Measurements from ENCODE around the gene HDAC4. TPM values are rescaled to one million over a fixed set of nuclear protein-coding genes. Genes with fewer than 3 reads are reported as not detected.

The HDAC4 gene
- total RNA-seq, 1 donor from 2014 or later: 11.8 TPM

GRCh38 chr2:239289545-239289944, 111.3 kb downstream of the HDAC4 start:
- H3K4me2 ChIP-seq (ENCODE audit: low read length): no peak overlapping the region
- no peaks in the 10 kb centered on the region for H3K9me3 ChIP-seq (ENCODE audit: insufficient read depth, low read depth, low read length)
- no peak overlapping the region for H3K9ac ChIP-seq (ENCODE audit: low read length)
- TF ChIP-seq CTCF (IDR thresholded peaks at IDR 0.05; ENCODE audit: insufficient read depth, low read depth, low read length) (no peak), EZH2 (IDR thresholded peaks at IDR 0.05; ENCODE audit: insufficient read depth, low read length) (no peak)
- no peaks in the 10 kb centered on the region for H3K36me3 ChIP-seq (ENCODE audit: insufficient read depth, low read length)
- no peak overlapping the region for H3K27ac Mint-ChIP-seq (ENCODE audit: unreplicated experiment)
- DNase-seq (ENCODE audit: low read depth) (no peak), FAIRE-seq (no peak)
- no peak overlapping the region for H2AFZ ChIP-seq (ENCODE audit: low read depth, low read length)
- H3K9me3 Mint-ChIP-seq (ENCODE audit: unreplicated experiment): no peaks in the 10 kb centered on the region
- peaks cover 7% of the 10 kb centered on the region for H4K20me1 ChIP-seq (ENCODE audit: insufficient read depth, low read length)
- H3K36me3 Mint-ChIP-seq (ENCODE audit: low read depth, unreplicated experiment): peaks cover 2% of the 10 kb centered on the region
- H3K79me2 ChIP-seq (ENCODE audit: insufficient read depth, low read length): peaks cover 15% of the 10 kb centered on the region
- no peak overlapping the region for H3K4me3 Mint-ChIP-seq (ENCODE audit: unreplicated experiment)
- H3K4me3 ChIP-seq (ENCODE audit: insufficient read depth, low read depth, low read length): no peak overlapping the region
- peaks cover 30% of the 10 kb centered on the region for H3K4me1 Mint-ChIP-seq (ENCODE audit: low read depth, unreplicated experiment)
- no peak overlapping the region for H3K27ac ChIP-seq (ENCODE audit: low read depth, low read length)
- no peaks in the 10 kb centered on the region for H3K27me3 ChIP-seq (ENCODE audit: insufficient read depth, low read length)
- peaks cover 15% of the 10 kb centered on the region for H3K4me1 ChIP-seq (ENCODE audit: insufficient read depth, low read length)
- H3K27me3 Mint-ChIP-seq (ENCODE audit: low read depth, unreplicated experiment): peaks cover 5% of the 10 kb centered on the region

- DNase-seq (ENCODE audit: low read depth) (no peak), FAIRE-seq (no peak)
- Mint-ChIP-seq H3K27ac (ENCODE audit: unreplicated experiment) (no peak overlapping the region), H3K9me3 (ENCODE audit: unreplicated experiment) (no peaks in the 10 kb centered on the region), H3K4me1 (ENCODE audit: low read depth, unreplicated experiment) (peaks cover 30% of the 10 kb centered on the region), H3K36me3 (ENCODE audit: low read depth, unreplicated experiment) (peaks cover 2% of the 10 kb centered on the region), H3K27me3 (ENCODE audit: low read depth, unreplicated experiment) (peaks cover 5% of the 10 kb centered on the region), H3K4me3 (ENCODE audit: unreplicated experiment) (no peak overlapping the region)
- H3K27ac ChIP-seq (ENCODE audit: low read depth, low read length): no peak overlapping the region
- no peak overlapping the region for H2AFZ ChIP-seq (ENCODE audit: low read depth, low read length)
- H3K4me2 ChIP-seq (ENCODE audit: low read length): no peak overlapping the region
- no peaks in the 10 kb centered on the region for H3K36me3 ChIP-seq (ENCODE audit: insufficient read depth, low read length)
- H3K27me3 ChIP-seq (ENCODE audit: insufficient read depth, low read length): no peaks in the 10 kb centered on the region
- peaks cover 7% of the 10 kb centered on the region for H4K20me1 ChIP-seq (ENCODE audit: insufficient read depth, low read length)
- H3K79me2 ChIP-seq (ENCODE audit: insufficient read depth, low read length): peaks cover 14% of the 10 kb centered on the region
- H3K9me3 ChIP-seq (ENCODE audit: insufficient read depth, low read depth, low read length): no peaks in the 10 kb centered on the region
- H3K4me1 ChIP-seq (ENCODE audit: insufficient read depth, low read length): peaks cover 15% of the 10 kb centered on the region
- H3K9ac ChIP-seq (ENCODE audit: low read length): no peak overlapping the region
- TF ChIP-seq EZH2 (IDR thresholded peaks at IDR 0.05; ENCODE audit: insufficient read depth, low read length) (no peak), CTCF (IDR thresholded peaks at IDR 0.05; ENCODE audit: insufficient read depth, low read depth, low read length) (no peak)
- H3K4me3 ChIP-seq (ENCODE audit: insufficient read depth, low read depth, low read length): no peak overlapping the region
Observed at GRCh38 chr2:239288951-239289511, 111.8 kb downstream of the HDAC4 start.

GRCh38 chr2:239288237-239288636, 112.6 kb downstream of the HDAC4 start:
- Mint-ChIP-seq H3K4me3 (ENCODE audit: unreplicated experiment) (no peak overlapping the region), H3K36me3 (ENCODE audit: low read depth, unreplicated experiment) (peaks cover 2% of the 10 kb centered on the region), H3K9me3 (ENCODE audit: unreplicated experiment) (no peaks in the 10 kb centered on the region), H3K4me1 (ENCODE audit: low read depth, unreplicated experiment) (peaks cover 30% of the 10 kb centered on the region), H3K27ac (ENCODE audit: unreplicated experiment) (no peak overlapping the region), H3K27me3 (ENCODE audit: low read depth, unreplicated experiment) (peaks cover 4% of the 10 kb centered on the region)
- Histone ChIP-seq H4K20me1 (ENCODE audit: insufficient read depth, low read length) (peaks cover 7% of the 10 kb centered on the region), H3K27ac (ENCODE audit: low read depth, low read length) (no peak overlapping the region), H3K9me3 (ENCODE audit: insufficient read depth, low read depth, low read length) (no peaks in the 10 kb centered on the region), H3K4me1 (ENCODE audit: insufficient read depth, low read length) (peaks cover 15% of the 10 kb centered on the region), H3K4me3 (ENCODE audit: insufficient read depth, low read depth, low read length) (no peak overlapping the region), H3K27me3 (ENCODE audit: insufficient read depth, low read length) (no peaks in the 10 kb centered on the region), H3K4me2 (ENCODE audit: low read length) (peak overlapping the region; percentile 35), H3K36me3 (ENCODE audit: insufficient read depth, low read length) (no peaks in the 10 kb centered on the region), H3K79me2 (ENCODE audit: insufficient read depth, low read length) (peaks cover 14% of the 10 kb centered on the region), H3K9ac (ENCODE audit: low read length) (no peak overlapping the region), H2AFZ (ENCODE audit: low read depth, low read length) (no peak overlapping the region)
- DNase-seq (ENCODE audit: low read depth) (no peak), FAIRE-seq (peak; percentile 37)
- no peak for TF ChIP-seq CTCF (IDR thresholded peaks at IDR 0.05; ENCODE audit: insufficient read depth, low read depth, low read length)
- TF ChIP-seq EZH2 (IDR thresholded peaks at IDR 0.05; ENCODE audit: insufficient read depth, low read length): no peak
